NCI-H146 treated with DMSO at 0.1 percent for 48 hours (cell line): Measurements from ENCODE around the gene IBA57.

Experiments
- DNase-seq: peaks from one replicate; lab custom pipeline; 2025; ENCODE audit not compliant: unreplicated experiment; lab: John Stamatoyannopoulos, UW

IBA57 gene

DNA sequence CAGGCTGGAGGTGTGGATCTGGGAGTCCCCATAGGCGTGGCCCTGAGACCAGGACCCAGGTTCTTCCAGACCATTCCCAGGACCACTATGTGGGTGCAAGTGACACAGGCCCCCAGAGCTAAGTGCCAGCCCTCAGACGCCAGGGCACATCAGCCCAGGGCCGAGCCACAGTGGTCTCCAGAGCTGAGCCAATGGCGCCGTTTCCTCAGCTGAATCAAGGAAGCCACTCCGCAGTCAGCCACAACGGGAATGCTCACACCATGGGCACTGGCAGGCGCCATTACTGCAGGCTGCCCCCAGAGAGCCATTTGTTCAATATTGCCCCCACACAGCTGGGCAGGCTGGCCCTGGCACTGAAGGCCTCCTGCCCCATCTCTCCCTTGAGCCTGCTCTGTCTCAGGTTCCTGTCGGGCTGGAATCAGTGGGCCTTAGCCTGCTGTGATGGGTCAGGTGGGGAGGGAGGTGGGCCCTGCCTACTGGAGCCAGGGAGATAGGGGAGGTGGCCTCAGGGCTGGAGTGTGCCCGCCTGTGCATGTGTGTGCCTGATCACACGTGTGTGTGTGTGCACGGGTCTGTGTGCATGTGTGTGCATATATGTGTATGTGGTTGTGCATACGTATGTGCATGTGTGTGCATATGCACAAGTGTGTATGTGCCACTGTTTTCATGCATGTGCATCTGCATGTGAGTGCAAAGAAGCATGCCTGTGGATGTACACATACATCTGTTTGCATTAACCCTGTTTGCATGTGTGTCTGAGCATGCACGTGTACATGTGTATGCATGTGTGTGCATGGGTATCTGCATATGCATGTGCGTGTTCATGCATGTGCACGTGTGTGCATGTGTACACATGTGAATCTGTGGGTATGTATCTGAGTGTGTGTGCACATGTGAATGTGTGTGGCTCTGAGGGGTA, 9.7 kb upstream of the IBA57 start:
- no peak for DNase-seq

DNA sequence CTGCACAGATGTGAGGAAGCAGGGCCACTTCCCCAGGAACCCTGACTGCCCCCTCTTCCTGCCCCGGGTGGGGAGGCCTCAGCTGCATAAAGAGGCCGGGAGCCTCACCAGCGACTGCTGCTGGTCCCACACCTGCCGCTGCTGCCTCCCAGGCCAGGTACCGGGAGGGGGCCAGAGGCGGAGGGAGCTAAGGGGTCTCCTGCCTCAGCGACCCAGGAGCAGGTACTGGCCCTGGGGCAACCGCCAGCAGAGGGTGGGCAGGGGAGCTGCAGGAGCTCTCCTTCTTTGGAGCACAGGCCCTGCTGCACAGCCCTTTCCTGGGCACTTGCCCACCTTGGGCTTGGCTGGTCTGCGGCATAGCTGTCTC, 9.1 kb upstream of the IBA57 start:
- no peak for DNase-seq

DNA sequence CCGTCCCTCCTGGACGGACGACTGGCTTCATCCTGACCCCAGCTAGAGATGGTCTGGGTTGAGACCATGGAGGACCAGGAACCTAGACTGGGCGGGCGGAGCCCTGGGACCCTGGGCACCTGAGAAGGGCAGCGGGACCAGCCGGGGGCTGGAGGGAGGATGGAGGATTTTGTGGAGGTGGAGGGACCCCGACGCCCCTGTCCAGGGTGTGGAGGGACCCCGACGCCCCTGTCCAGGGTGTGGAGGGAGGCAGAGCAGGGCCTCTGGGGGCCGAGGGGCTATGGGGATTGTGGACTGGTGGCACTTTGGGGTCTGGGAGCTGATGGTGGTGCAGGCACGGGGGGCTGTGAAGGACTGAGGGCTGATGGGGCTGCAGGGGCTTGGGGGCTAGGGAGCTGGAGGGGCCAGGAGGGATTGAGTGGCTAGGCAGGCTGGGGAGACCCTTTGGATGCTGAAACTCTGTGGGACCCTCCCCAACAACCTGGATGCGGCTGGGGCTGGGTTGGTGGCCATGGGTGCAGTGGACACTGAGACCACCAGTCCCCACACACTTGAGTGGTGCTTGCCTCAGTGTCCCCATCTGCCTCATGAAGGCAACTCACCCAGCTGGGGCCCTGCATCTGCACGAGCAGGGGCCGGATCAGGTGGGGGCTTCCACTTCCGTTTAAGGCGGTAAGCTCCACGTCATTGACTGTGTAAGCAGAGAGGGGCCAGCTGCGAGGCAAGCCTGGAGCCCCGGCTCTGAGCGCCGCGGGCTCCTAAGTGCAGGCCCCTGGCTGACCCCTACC, 8.5 kb upstream of the IBA57 start:
- no peak for DNase-seq

GRCh38 chr1:228157729-228158126, 7.9 kb upstream of the IBA57 start:
- DNase-seq: no peak

GRCh38 chr1:228158151-228159007, 7.2 kb upstream of the IBA57 start:
- DNase-seq: no peak

GRCh38 chr1:228159008-228159665, 6.5 kb upstream of the IBA57 start:
- no peak for DNase-seq

DNA sequence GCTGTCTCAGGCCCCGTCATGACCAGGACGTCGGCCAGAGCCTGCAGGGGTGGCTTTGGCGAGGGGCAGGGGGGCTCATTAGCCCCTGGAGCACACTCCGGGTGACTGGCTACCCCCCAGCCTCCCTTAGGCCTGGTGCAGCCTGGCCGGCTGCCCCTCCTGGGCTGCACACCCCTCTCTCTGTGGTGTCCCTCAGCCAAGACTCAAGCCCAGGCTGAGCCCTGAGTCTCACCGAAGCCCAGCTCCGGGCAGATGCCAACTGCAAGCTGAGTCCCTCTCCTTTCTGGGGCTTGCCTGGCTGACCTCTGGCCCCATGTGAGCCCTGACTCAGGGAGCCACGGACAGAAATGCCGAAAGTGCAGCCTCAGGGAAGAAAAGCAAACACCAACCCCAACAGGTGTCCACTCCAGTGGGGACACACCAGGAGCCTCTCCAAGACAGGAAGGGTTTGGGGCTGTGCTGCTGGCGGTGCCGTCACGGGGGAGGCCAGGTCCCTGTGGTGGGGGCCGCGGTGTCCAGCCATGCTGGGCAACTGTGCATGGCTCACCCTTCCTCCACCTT, 5.3 kb upstream of the IBA57 start:
- DNase-seq: no peak

DNA sequence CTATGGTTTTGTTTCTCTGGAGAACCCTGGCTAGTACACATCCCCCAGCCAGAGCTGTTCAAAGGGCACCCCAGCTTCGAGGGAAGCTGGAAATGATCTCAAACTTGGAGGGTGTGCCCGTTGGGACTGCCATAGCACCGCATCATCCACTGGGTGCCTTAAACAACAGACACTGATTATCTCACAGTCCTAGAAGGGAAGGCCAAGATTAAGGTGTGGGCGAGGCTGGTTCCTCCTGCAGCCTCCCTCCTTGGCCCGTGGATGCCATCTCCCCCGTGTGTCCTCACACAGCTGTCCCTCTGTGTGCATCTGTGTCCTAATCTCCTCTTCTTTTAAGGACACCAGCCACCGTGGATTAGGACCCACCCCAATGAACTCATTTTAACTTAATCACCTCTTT, 4.2 kb upstream of the IBA57 start:
- DNase-seq: no peak

GRCh38 chr1:228161866-228162265, 3.7 kb upstream of the IBA57 start:
- DNase-seq: no peak

GRCh38 chr1:228162286-228163006, 3.2 kb upstream of the IBA57 start:
- no peak for DNase-seq

- no peak for DNase-seq
Observed at GRCh38 chr1:228163007-228163753, 2.4 kb upstream of the IBA57 start.

DNA sequence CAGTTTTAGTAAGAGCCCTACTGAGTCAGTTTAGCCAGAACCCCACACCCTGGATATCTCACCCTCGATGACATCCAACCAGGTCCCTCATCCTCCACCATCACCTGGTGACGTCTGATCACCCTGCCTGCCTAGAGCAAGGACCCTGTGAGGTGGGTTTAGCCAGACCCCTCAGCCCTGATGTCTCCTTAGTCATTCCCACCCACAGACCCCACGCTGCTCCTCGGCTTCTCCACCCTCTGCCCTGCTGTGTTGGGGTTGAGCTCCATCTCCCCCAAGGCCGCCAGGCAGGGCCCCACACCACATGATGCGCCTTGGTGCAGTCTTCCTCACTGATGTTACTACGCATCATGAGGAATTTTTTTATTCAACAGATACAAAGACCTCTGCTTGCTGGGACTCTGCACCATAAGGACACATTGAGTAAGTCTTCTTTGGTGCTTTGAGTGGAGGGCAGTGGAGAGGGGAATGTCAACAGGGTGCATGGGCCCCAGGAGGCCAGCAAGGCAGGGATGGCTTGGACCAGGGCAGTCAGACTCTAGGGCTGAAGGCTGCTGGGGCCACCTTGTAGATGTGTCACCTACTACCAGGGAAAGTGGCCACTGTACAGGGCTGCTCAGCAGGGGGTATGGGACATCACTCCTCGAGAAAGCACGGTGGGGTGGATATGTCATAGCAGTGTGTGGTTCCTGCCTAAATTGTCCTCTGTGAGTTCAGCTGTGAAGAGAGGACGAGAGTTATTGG, 1.7 kb upstream of the IBA57 start:
- no peak for DNase-seq

DNA sequence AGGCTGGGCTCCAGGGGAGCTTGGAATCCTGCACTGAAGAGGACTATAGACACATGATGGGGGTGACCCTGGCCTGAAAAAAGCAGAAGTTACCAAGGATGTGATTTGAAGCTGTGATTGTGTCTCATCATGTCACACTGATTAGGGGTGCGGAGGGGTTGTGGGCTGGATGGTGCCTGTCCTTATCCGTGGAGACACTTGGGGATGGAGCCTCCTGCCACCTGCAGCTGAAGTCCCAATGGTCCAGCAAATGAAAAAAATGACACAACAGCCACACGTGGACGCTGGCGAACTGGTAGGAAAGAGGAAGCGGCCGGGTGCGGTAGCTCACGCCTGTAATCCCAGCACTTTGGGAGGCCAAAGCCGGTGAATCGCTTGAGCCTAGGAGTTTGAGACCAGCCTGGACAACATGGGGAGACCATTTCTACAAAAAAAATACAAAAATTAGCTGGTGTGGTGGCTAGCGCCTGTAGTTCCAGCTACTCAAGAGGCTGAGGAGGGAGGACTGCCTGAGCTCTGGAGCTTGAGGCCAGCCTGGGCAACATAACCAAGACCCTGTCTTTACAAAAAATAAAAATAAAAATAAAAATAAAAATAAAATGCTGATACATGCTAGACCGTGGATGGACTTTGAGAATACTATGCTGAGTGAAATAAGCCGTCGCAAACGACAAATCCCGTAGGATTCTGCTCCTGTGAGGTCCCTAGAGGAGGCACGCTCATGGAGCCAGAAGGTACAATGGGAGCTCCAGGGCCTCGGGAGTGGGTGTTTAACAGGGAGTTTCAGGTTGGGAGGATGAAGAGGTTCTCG, 838 bp upstream of the IBA57 start:
- peak; percentile 15 for DNase-seq

GRCh38 chr1:228166170-228166936, 749 bp downstream of the IBA57 start:
- DNase-seq: peak; percentile 29

- no peak for DNase-seq
Observed at GRCh38 chr1:228168563-228169270, 3.1 kb downstream of the IBA57 start.

- DNase-seq: no peak
Observed at GRCh38 chr1:228169345-228169744, 3.7 kb downstream of the IBA57 start.
